Neural cell (in vitro differentiated cells): ENCODE data around the gene COG5. TPM values are rescaled to one million over a fixed set of nuclear protein-coding genes. Genes with fewer than 3 reads are reported as not detected.

Source experiments
- H2AFZ ChIP-seq: fragments of 200-600, 300-800 bp; sonication (generic), shearing (Covaris generic); 2 replicates; pipeline ENCODE4 v1.6.0; 2014; ENCODE audit warnings: low read depth, mild to moderate bottlenecking, antibody characterized with exemption, low read length, moderate library complexity
- H3F3A ChIP-seq: fragments of 200-600 bp; shearing (Covaris generic); 2 replicates; pipeline ENCODE4 v1.6.1; 2016; ENCODE audit warnings: mild to moderate bottlenecking, moderate library complexity, mixed read lengths, antibody characterized with exemption, low read length; ENCODE audit not compliant: insufficient read depth, poor library complexity, severe bottlenecking
- H3K27ac ChIP-seq: fragments of 200-600, 300-800 bp; sonication (generic), shearing (Covaris generic); 2 replicates; pipeline ENCODE4 v1.5.1; 2014; ENCODE audit warnings: mild to moderate bottlenecking, low read length, moderate library complexity
- H3K27me3 ChIP-seq: fragments of 300-800, 200-600 bp; sonication (generic), shearing (Covaris generic); 2 replicates; pipeline ENCODE4 v1.6.0; 2014; ENCODE audit warnings: mild to moderate bottlenecking, low read depth, low read length, moderate library complexity; ENCODE audit not compliant: insufficient read depth
- H3K36me3 ChIP-seq: fragments of 300-800, 200-600 bp; sonication (generic), shearing (Covaris generic); 2 replicates; pipeline ENCODE4 v1.5.1; 2014; ENCODE audit warnings: mild to moderate bottlenecking, antibody characterized with exemption, low read length, moderate library complexity; ENCODE audit not compliant: insufficient read depth
- H3K4me2 ChIP-seq: fragments of 300-800, 200-600 bp; sonication (generic), shearing (Covaris generic); 2 replicates; pipeline ENCODE4 v1.6.0; 2014; ENCODE audit warnings: mild to moderate bottlenecking, low read length
- H3K4me3 ChIP-seq: fragments of 300-800, 200-600 bp; sonication (generic), shearing (Covaris generic); 2 replicates; pipeline ENCODE4 v1.5.1; 2014; ENCODE audit warnings: mild to moderate bottlenecking, low read length, moderate library complexity
- H3K79me2 ChIP-seq: fragments of 200-600 bp; shearing (Covaris generic); replicated peaks from 2 replicates; pipeline ENCODE4 v1.6.0; 2014; ENCODE audit warnings: mild to moderate bottlenecking, low read length, moderate library complexity; ENCODE audit not compliant: insufficient read depth
- H3K9ac ChIP-seq: fragments of 300-800, 200-600 bp; sonication (generic), shearing (Covaris generic); 2 replicates; pipeline ENCODE4 v1.6.1; 2016; ENCODE audit warnings: mild to moderate bottlenecking, low read length, mixed read lengths
- H3K9me2 ChIP-seq: fragments of 200-600 bp; shearing (Covaris generic); 2 replicates; pipeline ENCODE4 v1.6.1; 2016; ENCODE audit warnings: mild to moderate bottlenecking, low read length, mixed read lengths; ENCODE audit not compliant: insufficient read depth
- H3K9me3 ChIP-seq: fragments of 200-600, 300-800 bp; sonication (generic), shearing (Covaris generic); 2 replicates; pipeline ENCODE4 v1.6.1; 2016; ENCODE audit warnings: mild to moderate bottlenecking, mixed run types, low read length, moderate library complexity, mixed read lengths
- H4K20me1 ChIP-seq: fragments of 200-600 bp; shearing (Covaris generic); 2 replicates; pipeline ENCODE4 v1.6.1; 2016; ENCODE audit warnings: mild to moderate bottlenecking, mixed run types; ENCODE audit not compliant: insufficient read depth
- CTCF ChIP-seq: fragments of 450-650 bp; IDR thresholded peaks from 2 replicates; pipeline ENCODE4 v1.5.1; 2014; ENCODE audit warnings: antibody characterized with exemption, mild to moderate bottlenecking, moderate library complexity; ENCODE audit not compliant: poor library complexity, severe bottlenecking
- EP300 ChIP-seq: fragments of 450-650 bp; conservative IDR thresholded peaks from 2 replicates; pipeline ENCODE4 v1.6.1; 2014; ENCODE audit warnings: antibody characterized with exemption, mild to moderate bottlenecking, moderate library complexity; ENCODE audit not compliant: poor library complexity, severe bottlenecking
- EZH2 ChIP-seq: fragments of 200-600, 300-800 bp; shearing (Covaris generic), sonication (generic); IDR thresholded peaks from 2 replicates; pipeline ENCODE4 v1.6.1; 2014; ENCODE audit warnings: antibody characterized with exemption, low read length, borderline replicate concordance, mild to moderate bottlenecking; ENCODE audit not compliant: insufficient read depth, poor library complexity, severe bottlenecking
- MXI1 ChIP-seq: fragments of 450-650 bp; conservative IDR thresholded peaks from 2 replicates; pipeline ENCODE4 v1.6.1; 2014; ENCODE audit warnings: antibody characterized with exemption, mild to moderate bottlenecking; ENCODE audit not compliant: poor library complexity, severe bottlenecking
- POLR2AphosphoS5 ChIP-seq: IDR thresholded peaks from 2 replicates; pipeline ENCODE4 v1.6.1; 2012
- RAD21 ChIP-seq: fragments of 450-650 bp; conservative IDR thresholded peaks from 2 replicates; pipeline ENCODE4 v1.6.1; 2014; ENCODE audit warnings: antibody characterized with exemption, mild to moderate bottlenecking, moderate library complexity
- REST ChIP-seq: IDR thresholded peaks from 2 replicates; pipeline ENCODE4 v1.6.1; 2012; ENCODE audit warnings: borderline replicate concordance
- SMC3 ChIP-seq: fragments of 450-650 bp; conservative IDR thresholded peaks from 2 replicates; pipeline ENCODE4 v1.6.1; 2014; ENCODE audit warnings: antibody characterized with exemption, mild to moderate bottlenecking, moderate library complexity; ENCODE audit not compliant: poor library complexity
- TAF1 ChIP-seq: IDR thresholded peaks from 2 replicates; pipeline ENCODE4 v1.6.1; 2012; ENCODE audit warnings: low read depth
- polyA plus RNA-seq: library from polyadenylated mRNA; depleted of rRNA; stranded (reverse); fragments of >200 nt; gene quantifications from 2 replicates; pipeline ENCODE4 v1.2.3, GENCODE V29; 2014

Gene COG5
- polyA plus RNA-seq, 1 donor from 2014 or later = 13.3 TPM

GRCh38 chr7:107396990-107397389, 166.7 kb downstream of the COG5 start:
- no peaks in the 10 kb centered on the region for H3K36me3 ChIP-seq
- no peak overlapping the region for H3K4me2 ChIP-seq
- no peaks in the 10 kb centered on the region for H3K9me2 ChIP-seq
- H3K9me3 ChIP-seq = no peaks in the 10 kb centered on the region
- H4K20me1 ChIP-seq = no peaks in the 10 kb centered on the region
- no peak overlapping the region for H3K9ac ChIP-seq
- no peaks in the 10 kb centered on the region for H3F3A ChIP-seq
- H3K27me3 ChIP-seq = no peaks in the 10 kb centered on the region
- TF ChIP-seq TAF1 = no peak
- no peak for TF ChIP-seq MXI1
- TF ChIP-seq EZH2 = no peak
- TF ChIP-seq POLR2AphosphoS5 = no peak
- no peak for TF ChIP-seq RAD21
- TF ChIP-seq REST = no peak
- no peak for TF ChIP-seq SMC3
- TF ChIP-seq CTCF = no peak
- no peak for TF ChIP-seq EP300
- no peak overlapping the region for H2AFZ ChIP-seq
- no peak overlapping the region for H3K4me3 ChIP-seq
- H3K79me2 ChIP-seq = no peaks in the 10 kb centered on the region
- H3K27ac ChIP-seq = no peak overlapping the region

- Histone ChIP-seq H3F3A (no peaks in the 10 kb centered on the region), H3K9me3 (no peaks in the 10 kb centered on the region), H3K4me2 (no peak overlapping the region), H3K9me2 (no peaks in the 10 kb centered on the region), H3K27ac (no peak overlapping the region), H3K4me3 (no peak overlapping the region), H3K9ac (no peak overlapping the region), H3K27me3 (no peaks in the 10 kb centered on the region), H3K79me2 (no peaks in the 10 kb centered on the region), H4K20me1 (no peaks in the 10 kb centered on the region), H2AFZ (no peak overlapping the region), H3K36me3 (no peaks in the 10 kb centered on the region)
- no peak for TF ChIP-seq EP300
- no peak for TF ChIP-seq MXI1
- no peak for TF ChIP-seq TAF1
- no peak for TF ChIP-seq CTCF
- TF ChIP-seq SMC3 = no peak
- TF ChIP-seq EZH2 = no peak
- no peak for TF ChIP-seq POLR2AphosphoS5
- TF ChIP-seq REST = no peak
- TF ChIP-seq RAD21 = no peak
Observed at GRCh38 chr7:107396081-107396480, 167.6 kb downstream of the COG5 start.
